SK-N-MC (cell line): ENCODE measurements around the gene CRISPLD2.

Experiments used
- EZH2 ChIP-seq: fragments of 200-600 bp; sonication (generic); IDR thresholded peaks from one replicate; pipeline ENCODE4 v1.6.1; 2017; ENCODE audit warnings: antibody characterized with exemption
- FOXP2 ChIP-seq: optimal IDR thresholded peaks from 2 replicates; pipeline ENCODE3; 2011; ENCODE audit warnings: mild to moderate bottlenecking, moderate library complexity; ENCODE audit not compliant: insufficient read depth; ENCODE audit errors: extremely low read length, control extremely low read depth
- POLR2AphosphoS5 ChIP-seq: IDR thresholded peaks from 2 replicates; pipeline ENCODE4 v1.6.1; 2012; ENCODE audit warnings: mild to moderate bottlenecking, low read depth, low read length, borderline replicate concordance

DNA sequence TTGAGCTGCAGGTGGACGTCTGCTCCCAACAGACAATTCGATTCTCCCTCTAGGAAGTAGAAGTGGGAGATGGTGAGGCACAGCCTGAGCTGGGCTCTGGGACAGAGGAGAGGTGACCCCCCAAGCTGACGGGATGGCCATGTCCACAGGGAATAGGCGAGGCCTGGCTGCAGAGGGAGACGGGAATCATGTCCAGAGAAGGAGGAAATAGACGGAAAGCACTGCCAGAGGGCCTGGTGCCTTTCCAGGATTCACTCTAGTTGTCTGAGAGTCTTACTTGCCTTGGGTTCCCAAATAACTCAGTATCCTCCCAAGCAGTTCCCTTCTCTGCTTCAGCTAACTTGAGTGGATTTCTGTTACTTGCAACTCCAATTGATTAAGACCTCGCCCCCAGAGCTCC, 4.3 kb upstream of the CRISPLD2 start:
- TF ChIP-seq POLR2AphosphoS5 (no peak), EZH2 (no peak), FOXP2 (no peak)
